ENCODE data around the gene MUC5B. TPM values are rescaled to one million over a fixed set of nuclear protein-coding genes. Genes with fewer than 3 reads are reported as not detected.

The MUC5B gene
- total RNA-seq, 1 experiment from 2014 or later: 24.3 TPM

DNA sequence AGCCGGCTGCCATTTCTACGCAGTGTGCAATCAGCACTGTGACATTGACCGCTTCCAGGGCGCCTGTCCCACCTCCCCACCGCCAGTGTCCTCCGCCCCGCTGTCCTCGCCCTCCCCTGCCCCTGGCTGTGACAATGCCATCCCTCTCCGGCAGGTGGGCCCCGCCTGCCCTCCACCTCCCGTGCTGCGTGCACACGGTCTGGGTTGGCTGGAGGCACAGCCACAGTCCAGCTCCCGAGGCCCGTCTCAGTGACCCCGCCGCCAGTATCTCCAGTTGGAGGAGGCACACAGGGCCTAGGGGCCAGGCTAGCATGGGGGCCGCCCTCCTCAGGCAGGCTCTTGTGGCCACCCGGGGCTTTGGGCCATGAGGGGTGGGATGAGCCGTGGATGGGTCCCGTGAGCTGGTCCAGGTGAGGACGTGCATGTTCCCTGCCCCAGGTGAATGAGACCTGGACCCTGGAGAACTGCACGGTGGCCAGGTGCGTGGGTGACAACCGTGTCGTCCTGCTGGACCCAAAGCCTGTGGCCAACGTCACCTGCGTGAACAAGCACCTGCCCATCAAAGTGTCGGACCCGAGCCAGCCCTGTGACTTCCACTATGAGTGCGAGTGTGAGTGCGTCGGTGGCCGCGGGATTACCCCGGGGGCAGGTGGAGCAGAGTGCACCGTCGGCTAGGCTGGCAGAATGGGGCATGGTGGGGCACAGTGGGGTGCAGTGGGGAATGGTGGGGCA is 29.7 kb downstream of the MUC5B start:
- intact Hi-C loops (cut with micrococcal nuclease): no loop called here
- TF ChIP-seq EZH2 (IDR thresholded peaks at IDR 0.05; ENCODE audit: low read length, unreplicated experiment): no peak
- TF ChIP-seq, protein P1, sequence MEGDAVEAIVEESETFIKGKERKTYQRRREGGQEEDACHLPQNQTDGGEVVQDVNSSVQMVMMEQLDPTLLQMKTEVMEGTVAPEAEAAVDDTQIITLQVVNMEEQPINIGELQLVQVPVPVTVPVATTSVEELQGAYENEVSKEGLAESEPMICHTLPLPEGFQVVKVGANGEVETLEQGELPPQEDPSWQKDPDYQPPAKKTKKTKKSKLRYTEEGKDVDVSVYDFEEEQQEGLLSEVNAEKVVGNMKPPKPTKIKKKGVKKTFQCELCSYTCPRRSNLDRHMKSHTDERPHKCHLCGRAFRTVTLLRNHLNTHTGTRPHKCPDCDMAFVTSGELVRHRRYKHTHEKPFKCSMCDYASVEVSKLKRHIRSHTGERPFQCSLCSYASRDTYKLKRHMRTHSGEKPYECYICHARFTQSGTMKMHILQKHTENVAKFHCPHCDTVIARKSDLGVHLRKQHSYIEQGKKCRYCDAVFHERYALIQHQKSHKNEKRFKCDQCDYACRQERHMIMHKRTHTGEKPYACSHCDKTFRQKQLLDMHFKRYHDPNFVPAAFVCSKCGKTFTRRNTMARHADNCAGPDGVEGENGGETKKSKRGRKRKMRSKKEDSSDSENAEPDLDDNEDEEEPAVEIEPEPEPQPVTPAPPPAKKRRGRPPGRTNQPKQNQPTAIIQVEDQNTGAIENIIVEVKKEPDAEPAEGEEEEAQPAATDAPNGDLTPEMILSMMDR (conservative IDR thresholded peaks at IDR 0.05; ENCODE audit: low read depth, low read length): no peak
- Histone ChIP-seq H3K4me2 (ENCODE audit: low read length) (no peak overlapping the region), H3K79me2 (ENCODE audit: low read length) (no peaks in the 10 kb centered on the region), H3K9me2 (replicated peaks; ENCODE audit: low read length) (no peaks in the 10 kb centered on the region), H3K36me3 (ENCODE audit: low read depth, low read length) (no peaks in the 10 kb centered on the region), H3K4me3 (ENCODE audit: low read length) (no peak overlapping the region), H3F3A (ENCODE audit: low read length, unreplicated experiment) (no peaks in the 10 kb centered on the region), H3K27me3 (ENCODE audit: low read length) (no peaks in the 10 kb centered on the region), H3K9ac (ENCODE audit: low read length) (no peak overlapping the region), H2AFZ (ENCODE audit: low read length) (no peak overlapping the region), H3K4me1 (ENCODE audit: insufficient read depth, low read length) (no peaks in the 10 kb centered on the region), H3K27ac (ENCODE audit: low read length) (no peak overlapping the region), H4K20me1 (ENCODE audit: low read length) (no peaks in the 10 kb centered on the region), H3K9me3 (ENCODE audit: low read length) (no peaks in the 10 kb centered on the region)
- no peak for DNase-seq
- BruUV-seq (replicated peaks): no TSS peak
- ChIA-PET POLR2A (ENCODE audit: unreplicated experiment) (no interaction called here), CTCF (no interaction called here)
- ATAC-seq: peak; percentile 4; the same call in 1 of the 2 replicates

DNA sequence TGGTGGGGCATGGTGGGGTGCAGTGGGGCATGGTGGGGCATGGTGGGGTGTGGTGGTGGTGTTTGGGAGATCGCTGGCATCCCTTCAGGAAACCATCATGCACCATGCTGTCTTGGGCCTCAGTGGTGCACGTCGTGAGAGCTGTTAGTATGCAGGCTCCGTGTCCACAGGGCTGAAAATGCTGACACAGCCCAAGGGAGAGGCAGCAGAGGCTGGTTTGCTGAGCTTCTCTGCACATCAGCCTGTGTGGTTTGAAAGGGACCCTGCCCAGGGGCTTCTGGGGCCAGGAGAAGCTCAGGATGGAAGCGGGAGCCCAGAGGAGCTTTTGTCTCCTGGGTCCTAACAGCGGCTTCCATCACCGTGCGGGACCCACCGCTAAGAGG is 30.2 kb downstream of the MUC5B start:
- POLR2A ChIA-PET (ENCODE audit: unreplicated experiment): no interaction called here

DNA sequence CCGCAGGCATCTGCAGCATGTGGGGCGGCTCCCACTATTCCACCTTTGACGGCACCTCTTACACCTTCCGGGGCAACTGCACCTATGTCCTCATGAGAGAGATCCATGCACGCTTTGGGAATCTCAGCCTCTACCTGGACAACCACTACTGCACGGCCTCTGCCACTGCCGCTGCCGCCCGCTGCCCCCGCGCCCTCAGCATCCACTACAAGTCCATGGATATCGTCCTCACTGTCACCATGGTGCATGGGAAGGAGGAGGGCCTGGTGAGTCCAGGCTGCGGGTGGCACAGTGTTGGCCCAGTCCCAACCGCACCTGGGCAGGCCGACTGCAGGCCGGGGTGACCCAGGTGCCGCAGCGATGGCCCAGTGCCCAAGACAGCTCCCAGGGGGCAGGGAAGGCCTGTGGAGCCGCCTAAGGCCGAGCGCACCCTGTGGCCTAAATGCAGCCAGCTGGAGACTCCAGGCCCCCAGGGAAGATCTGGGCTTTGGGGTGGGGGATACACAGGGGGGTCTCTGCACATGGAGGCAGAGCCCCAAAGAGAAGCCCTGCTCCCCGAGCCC is 31.3 kb downstream of the MUC5B start:
- Histone ChIP-seq H3K36me3 (ENCODE audit: low read depth, low read length) (no peaks in the 10 kb centered on the region), H3K4me1 (ENCODE audit: insufficient read depth, low read length) (no peaks in the 10 kb centered on the region), H3K9ac (ENCODE audit: low read length) (no peak overlapping the region), H3K27me3 (ENCODE audit: low read length) (no peaks in the 10 kb centered on the region), H3F3A (ENCODE audit: low read length, unreplicated experiment) (no peaks in the 10 kb centered on the region), H3K4me3 (ENCODE audit: low read length) (no peak overlapping the region), H4K20me1 (ENCODE audit: low read length) (no peaks in the 10 kb centered on the region), H3K79me2 (ENCODE audit: low read length) (no peaks in the 10 kb centered on the region), H3K27ac (ENCODE audit: low read length) (no peak overlapping the region), H2AFZ (ENCODE audit: low read length) (no peak overlapping the region), H3K4me2 (ENCODE audit: low read length) (no peak overlapping the region), H3K9me3 (ENCODE audit: low read length) (no peaks in the 10 kb centered on the region), H3K9me2 (replicated peaks; ENCODE audit: low read length) (no peaks in the 10 kb centered on the region)
- TF ChIP-seq, protein P1 (conservative IDR thresholded peaks at IDR 0.05; ENCODE audit: low read depth, low read length): no peak
- TF ChIP-seq EZH2phosphoT487 (IDR thresholded peaks at IDR 0.05; ENCODE audit: borderline replicate concordance, low read length): no peak
- TF ChIP-seq EZH2 (IDR thresholded peaks at IDR 0.05; ENCODE audit: low read length, unreplicated experiment): no peak
- CTCF ChIA-PET: no interaction called here
- BruUV-seq (replicated peaks): no TSS peak
- intact Hi-C loops (cut with micrococcal nuclease): no loop called here
- DNase-seq: no peak
- no peak for ATAC-seq
- POLR2A ChIA-PET (ENCODE audit: unreplicated experiment): no interaction called here

More for the DNA sequence above, 30.2 kb downstream of the MUC5B start:
- Histone ChIP-seq H3K36me3 (ENCODE audit: low read depth, low read length) (no peaks in the 10 kb centered on the region), H4K20me1 (ENCODE audit: low read length) (no peaks in the 10 kb centered on the region), H3K27ac (ENCODE audit: low read length) (no peak overlapping the region), H3K79me2 (ENCODE audit: low read length) (no peaks in the 10 kb centered on the region), H3K27me3 (ENCODE audit: low read length) (no peaks in the 10 kb centered on the region), H3K4me3 (ENCODE audit: low read length) (no peak overlapping the region), H3K9me3 (ENCODE audit: low read length) (no peaks in the 10 kb centered on the region), H3F3A (ENCODE audit: low read length, unreplicated experiment) (no peaks in the 10 kb centered on the region), H3K4me2 (ENCODE audit: low read length) (no peak overlapping the region), H2AFZ (ENCODE audit: low read length) (no peak overlapping the region), H3K4me1 (ENCODE audit: insufficient read depth, low read length) (no peaks in the 10 kb centered on the region), H3K9me2 (replicated peaks; ENCODE audit: low read length) (no peaks in the 10 kb centered on the region), H3K9ac (ENCODE audit: low read length) (no peak overlapping the region)
- ATAC-seq: no peak
- CTCF ChIA-PET: no interaction called here
- no peak for DNase-seq
- TF ChIP-seq EZH2phosphoT487 (IDR thresholded peaks at IDR 0.05; ENCODE audit: borderline replicate concordance, low read length): no peak
- TF ChIP-seq EZH2 (IDR thresholded peaks at IDR 0.05; ENCODE audit: low read length, unreplicated experiment): no peak
- TF ChIP-seq, protein P1 (conservative IDR thresholded peaks at IDR 0.05; ENCODE audit: low read depth, low read length): no peak
- BruUV-seq (replicated peaks): no TSS peak
- intact Hi-C loops (cut with micrococcal nuclease): no loop called here

Data from PC-3 (cell line).